GM12878 (cell line): ENCODE measurements around the gene BICRA. TPM values are rescaled to one million over a fixed set of nuclear protein-coding genes. Genes with fewer than 3 reads are reported as not detected.

Source experiments
- ATAC-seq: fragments of 200-7000 bp; cut with Tn5 transposase; 3 replicates; pipeline ENCODE4 v1.9.1; 2020; ENCODE audit warnings: mild to moderate bottlenecking, moderate library complexity
- BruUV-seq: library from RNA; stranded (reverse); fragments of 400-500 nt; replicated peaks from 2 replicates; lab custom pipeline; 2021; lab: Mats Ljungman, UMichigan
- CTCF ChIA-PET: fragments of 300-600 bp; sonication (Branson Sonifier 250); formaldehyde crosslinking; extraction: SDS; loops from one replicate; lab custom pipeline; 2021; ENCODE audit warnings: inconsistent platforms; lab: Yijun Ruan, JAX
- POLR2A ChIA-PET: fragments of 350-600 bp; formaldehyde crosslinking; extraction: SDS; loops from one replicate; lab custom pipeline; 2021; ENCODE audit warnings: inconsistent platforms; lab: Charles Lee
- RAD21 ChIA-PET: fragments of 300-600 bp; sonication (Branson Sonifier 250); formaldehyde crosslinking; loops from one replicate; lab custom pipeline; 2023; ENCODE audit warnings: antibody characterized with exemption; ENCODE audit not compliant: unreplicated experiment; lab: Charles Lee
- SMC1A ChIA-PET: fragments of 300-600 bp; sonication (Branson Sonifier 250); formaldehyde crosslinking; loops from one replicate; lab custom pipeline; 2023; ENCODE audit not compliant: unreplicated experiment, uncharacterized antibody; lab: Charles Lee
- DNase-seq: peaks from one replicate; pipeline ENCODE4 v3.0.0-alpha.2; 2011; ENCODE audit warnings: low read depth, low spot score
- FAIRE-seq: peaks from 3 replicates; lab custom pipeline; 2011; peaks lifted over from hg19 to GRCh38; lab: Jason Lieb, UNC
- H2AFZ ChIP-seq: 2 replicates; pipeline ENCODE4 v1.6.0; 2011; ENCODE audit warnings: low read depth, low read length, control low read depth; ENCODE audit not compliant: control insufficient read depth
- H3K27ac ChIP-seq: 2 replicates; pipeline ENCODE4 v1.5.1; 2011; ENCODE audit warnings: control low read depth; ENCODE audit not compliant: control insufficient read depth, insufficient read depth
- H3K27me3 ChIP-seq, 2 experiments: replicated peaks in 1 of 2; 2 replicates each; pipeline versions ENCODE4 v1.6.0 to v1.6.1; 2011; ENCODE audit warnings: low read length in 1 of 2; ENCODE audit not compliant: control insufficient read depth in 2 of 2, insufficient read depth in 2 of 2
- H3K36me3 ChIP-seq, 2 experiments: 2 replicates each; pipeline ENCODE4 v1.5.1; 2011; ENCODE audit warnings: low read length in 1 of 2; ENCODE audit not compliant: control insufficient read depth in 2 of 2, insufficient read depth in 2 of 2
- H3K4me1 ChIP-seq: 2 replicates; pipeline ENCODE4 v1.6.1; 2011; ENCODE audit warnings: mild to moderate bottlenecking, low read length, moderate library complexity, mixed read lengths; ENCODE audit not compliant: control insufficient read depth, insufficient read depth
- H3K4me2 ChIP-seq: 2 replicates; pipeline ENCODE4 v1.6.0; 2011; ENCODE audit warnings: control low read depth; ENCODE audit not compliant: control insufficient read depth, insufficient read depth
- H3K4me3 ChIP-seq: fragments of 200-600 bp; sonication (generic); 2 replicates; pipeline ENCODE4 v1.5.1; 2016
- H3K79me2 ChIP-seq: 2 replicates; pipeline ENCODE4 v1.6.0; 2011; ENCODE audit warnings: low read length; ENCODE audit not compliant: control insufficient read depth, insufficient read depth
- H3K9ac ChIP-seq: 2 replicates; pipeline ENCODE4 v1.8.0; 2011; ENCODE audit warnings: low read length, control low read depth, mixed read lengths; ENCODE audit not compliant: control insufficient read depth, insufficient read depth
- H3K9me3 ChIP-seq: replicated peaks from 3 replicates; pipeline ENCODE4 v1.5.1; 2011; ENCODE audit warnings: mild to moderate bottlenecking, low read length; ENCODE audit not compliant: control insufficient read depth, insufficient read depth
- H4K20me1 ChIP-seq: 2 replicates; pipeline ENCODE4 v1.6.0; 2011; ENCODE audit not compliant: control insufficient read depth, insufficient read depth
- BMI1 ChIP-seq: fragments of 450-650 bp; IDR thresholded peaks from 2 replicates; pipeline ENCODE4 v1.6.1; 2016; ENCODE audit warnings: mild to moderate bottlenecking, moderate library complexity, borderline replicate concordance
- CTCF ChIP-seq, 3 experiments: IDR thresholded peaks in 2 of 3; conservative IDR thresholded peaks in 1 of 3; 2 replicates each; pipeline ENCODE4 v1.5.1; 2011; ENCODE audit warnings: low read depth in 3 of 3, low read length in 3 of 3, mild to moderate bottlenecking in 3 of 3, control low read depth in 2 of 3, moderate library complexity in 2 of 3, inconsistent platforms in 1 of 3, mixed read lengths in 1 of 3; ENCODE audit not compliant: control insufficient read depth in 2 of 3, insufficient read depth in 1 of 3; ENCODE audit errors: extremely low read depth in 1 of 3
- E2F4 ChIP-seq: IDR thresholded peaks from 2 replicates; pipeline ENCODE4 v1.6.1; 2012; ENCODE audit warnings: low read depth, low read length, improper control_type of control experiment
- EGR1 ChIP-seq, 2 experiments: IDR thresholded peaks; 1 replicate in 1 of 2; 2 replicates in 1 of 2; pipeline ENCODE4 v1.6.1; 2011 to 2012; ENCODE audit warnings: low read depth in 2 of 2, low read length in 2 of 2, borderline replicate concordance in 1 of 2, mild to moderate bottlenecking in 1 of 2, moderate library complexity in 1 of 2
- KAT2A ChIP-seq: conservative IDR thresholded peaks from 2 replicates; pipeline ENCODE4 v1.6.1; 2011; ENCODE audit warnings: low read depth, low read length; ENCODE audit not compliant: control insufficient read depth
- MYB ChIP-seq: fragments of 150-350 bp; IDR thresholded peaks from 2 replicates; pipeline ENCODE4 v1.6.1; 2014; ENCODE audit warnings: mild to moderate bottlenecking, low read depth, low read length, borderline replicate concordance
- SRF ChIP-seq, 2 experiments: IDR thresholded peaks; 2 replicates each; pipeline ENCODE4 v1.6.1; 2011; ENCODE audit warnings: low read depth in 2 of 2, low read length in 2 of 2, mild to moderate bottlenecking in 1 of 2, moderate library complexity in 1 of 2
- TCF7 ChIP-seq: IDR thresholded peaks from 2 replicates; pipeline ENCODE4 v1.6.1; 2014; ENCODE audit warnings: antibody characterized with exemption, borderline replicate concordance
- USF2 ChIP-seq: IDR thresholded peaks from 2 replicates; pipeline ENCODE4 v1.6.1; 2011; ENCODE audit warnings: low read depth, low read length, improper control_type of control experiment, borderline replicate concordance
- ZBTB4 ChIP-seq: fragments of 450-650 bp; formaldehyde crosslinking; IDR thresholded peaks from 2 replicates; pipeline ENCODE4 v1.4.0; 2022; ENCODE audit warnings: mild to moderate bottlenecking, moderate library complexity
- ZNF622 ChIP-seq: fragments of 450-650 bp; IDR thresholded peaks from 2 replicates; pipeline ENCODE4 v1.6.1; 2017; ENCODE audit warnings: mild to moderate bottlenecking, inconsistent platforms
- WGBS: methylation state at CpG from one replicate; pipeline ENCODE4 v1.1.6; 2016; ENCODE audit warnings: low lambda C conversion rate; ENCODE audit not compliant: insufficient replicate concordance, insufficient coverage; ENCODE audit errors: missing lambda C conversion rate; 5-methylcytosine and 5-hydroxymethylcytosine counted together
- in situ Hi-C: fragments of 300-500 bp; cut with MboI; formaldehyde crosslinking; loops from 9 replicates; pipeline ENCODE4 v1.14.3; 2018; ENCODE audit warnings: mixed read lengths
- intact Hi-C: fragments of 100-400 bp; cut with micrococcal nuclease; formaldehyde crosslinking; loops from one replicate; pipeline ENCODE4 v1.14.2; 2022; ENCODE audit not compliant: unreplicated experiment
- polyA plus RNA-seq, 11 experiments: library from polyadenylated mRNA; depleted of rRNA in 4 of 11; unstranded in 6 of 11; stranded (reverse) in 5 of 11; fragments of >200 nt; fragmentation: Nextera tagmentation in 4 of 11; fragmentation: Illumina TruSeq in 1 of 11; extraction: Ambion mirVana in 4 of 11; extraction: Trizol in 1 of 11; gene quantifications; 1 replicate in 1 of 11; 2 replicates in 10 of 11; pipeline versions ENCODE4 v1.2.1 to v1.2.3, GENCODE V29; 2011 to 2016; ENCODE audit warnings: inconsistent platforms in 2 of 11, missing spikeins in 2 of 11, low read depth in 1 of 11
- total RNA-seq, 4 experiments: library from RNA; depleted of rRNA in 3 of 4; stranded (reverse); fragments of >200 nt in 3 of 4; fragmentation: Illumina TruSeq in 1 of 4; extraction: Trizol in 1 of 4; gene quantifications; 2 replicates each; pipeline versions ENCODE4 v1.2.1 to v1.2.3, GENCODE V29; 2013 to 2021

BICRA gene
- total and polyA plus RNA-seq, 10 of the 15 experiments (the other 5 are each of a cell fraction or from before 2014, with no cell fraction given) = 0.11 to 15.3 (median 1.3) TPM

- H4K20me1 ChIP-seq = no peaks in the 10 kb centered on the region
- peak overlapping the region; percentile 73 for H3K27ac ChIP-seq
- H3K4me3 ChIP-seq = peak overlapping the region; percentile 75
- ATAC-seq = peak; percentile 98
- H3K79me2 ChIP-seq = no peaks in the 10 kb centered on the region
- peak overlapping the region; percentile 78 for H3K4me2 ChIP-seq
- no peaks in the 10 kb centered on the region for H3K9me3 ChIP-seq
- SMC1A ChIA-PET = interaction anchor here (0.6 to 1.4 kb wide), 4 partner anchors 10 to 150 kb away, joined by 3 to 5 read pairs (median 4); no protein-coding TSS in a partner anchor
- RAD21 ChIA-PET = interaction anchor here (0.9 to 1.2 kb wide), 2 partner anchors 87 to 161 kb away, joined by 3 read pairs; no protein-coding TSS in a partner anchor
- 4% methylated on average over 51 of the region's 77 CpGs for WGBS
- peak overlapping the region; percentile 81 for H2AFZ ChIP-seq
- intact Hi-C loops = loop anchor here (1.0 to 2.0 kb wide), 2 partner anchors 8 to 86 kb away; partner anchors contain the start of gene NAPA
- H3K9ac ChIP-seq = peak overlapping the region; percentile 75
- H3K36me3 ChIP-seq = no peaks in the 10 kb centered on the region
- TSS peak; percentile 94 for BruUV-seq
- POLR2A ChIA-PET = interaction anchor here (0.5 to 2.1 kb wide), 8 partner anchors 8 to 763 kb away, joined by 3 to 14 read pairs (median 3); partner anchors contain the start of genes BICRA, KPTN and TMEM143
- no peaks in the 10 kb centered on the region for H3K27me3 ChIP-seq
- in situ Hi-C loops = no loop called here
- peak; percentile 94 for DNase-seq
- FAIRE-seq = peak; percentile 96
- peaks cover 11% of the 10 kb centered on the region for H3K4me1 ChIP-seq
- CTCF ChIA-PET = interaction anchor here (1.2 to 3.4 kb wide), 5 partner anchors 10 to 175 kb away, joined by 3 to 14 read pairs (median 4); partner anchors contain the start of gene KPTN
- peak; percentile 53; the same call in 1 of the 2 replicates for TF ChIP-seq MYB
- no peak for TF ChIP-seq ZBTB4 (CRISPR knock-in tag)
- no peak for TF ChIP-seq BMI1
- no peak for TF ChIP-seq USF2
- TF ChIP-seq KAT2A = no peak
- no peak for TF ChIP-seq SRF (IDR thresholded peaks at IDR 0.05; ENCODE audit: low read depth in 2 of 2, low read length in 2 of 2)
- TF ChIP-seq CTCF (IDR thresholded peaks at IDR 0.05 in 2 of 3, conservative IDR thresholded peaks at IDR 0.05 in 1 of 3; ENCODE audit: control insufficient read depth in 2 of 3, extremely low read depth in 1 of 3, insufficient read depth in 1 of 3, low read depth in 3 of 3, low read length in 3 of 3) = no peak
- TF ChIP-seq TCF7 = no peak
- no peak for TF ChIP-seq ZNF622
- peak; percentile 76 for TF ChIP-seq E2F4
- TF ChIP-seq EGR1 (IDR thresholded peaks at IDR 0.05; ENCODE audit: borderline replicate concordance in 1 of 2, low read depth in 2 of 2, low read length in 2 of 2) = peak in 1 of 2 experiments; percentile 58; a peak in 2 of 3 replicates
Measured at GRCh38 chr19:47600246-47601179, 8.4 kb upstream of the BICRA start.
